T-helper 1 cell treated with Interleukin-12 subunit alpha and Interleukin-12 subunit beta and Interleukin-4 antibody, amounts not matched to agents 30 ng/mL and 1 ng/mL, for 36 hours (primary cell): ENCODE measurements around the gene EFNB2. TPM values are rescaled to one million over a fixed set of nuclear protein-coding genes. Genes with fewer than 3 reads are reported as not detected.

Experiments
- intact Hi-C: fragments of 100-400 bp; cut with micrococcal nuclease; formaldehyde crosslinking; loops from one replicate; pipeline ENCODE4 v1.15.1; 2024
- total RNA-seq: library from RNA; stranded (reverse); gene quantifications from 2 replicates; pipeline ENCODE4 v1.2.3, GENCODE V29; 2022

EFNB2 gene
- total RNA-seq, 1 donor from 2014 or later = 0.12 TPM

- intact Hi-C loops = no loop called here
Measured at GRCh38 chr13:106527826-106528225, 7.6 kb downstream of the EFNB2 start.

- intact Hi-C loops = no loop called here
Measured at GRCh38 chr13:106527445-106527801, 8.0 kb downstream of the EFNB2 start.

- intact Hi-C loops = no loop called here
Measured at GRCh38 chr13:106526738-106527444, 8.6 kb downstream of the EFNB2 start.

GRCh38 chr13:106525865-106526264 lies 9.6 kb downstream of the EFNB2 start:
- intact Hi-C loops = no loop called here

GRCh38 chr13:106524108-106524507 lies 11.4 kb downstream of the EFNB2 start:
- intact Hi-C loops = no loop called here

GRCh38 chr13:106523576-106523975 lies 11.9 kb downstream of the EFNB2 start:
- intact Hi-C loops = no loop called here

GRCh38 chr13:106522898-106523525 lies 12.4 kb downstream of the EFNB2 start:
- intact Hi-C loops = no loop called here

GRCh38 chr13:106522112-106522705 lies 13.3 kb downstream of the EFNB2 start:
- intact Hi-C loops = no loop called here

- intact Hi-C loops = no loop called here
Measured at GRCh38 chr13:106521095-106521799, 14.2 kb downstream of the EFNB2 start.

- intact Hi-C loops = no loop called here
Measured at GRCh38 chr13:106520251-106521054, 15.0 kb downstream of the EFNB2 start.

GRCh38 chr13:106518512-106518911 lies 16.9 kb downstream of the EFNB2 start:
- intact Hi-C loops = no loop called here

- intact Hi-C loops = no loop called here
Measured at GRCh38 chr13:106517109-106517847, 18.2 kb downstream of the EFNB2 start.

- intact Hi-C loops = no loop called here
Measured at GRCh38 chr13:106515635-106516254, 19.7 kb downstream of the EFNB2 start.

GRCh38 chr13:106514928-106515634 lies 20.4 kb downstream of the EFNB2 start:
- intact Hi-C loops = no loop called here

- intact Hi-C loops = no loop called here
Measured at GRCh38 chr13:106513025-106513983, 22.2 kb downstream of the EFNB2 start.

- intact Hi-C loops = no loop called here
Measured at GRCh38 chr13:106507560-106508274, 27.7 kb downstream of the EFNB2 start.

- intact Hi-C loops = no loop called here
Measured at GRCh38 chr13:106506286-106506685, 29.2 kb downstream of the EFNB2 start.

- intact Hi-C loops = no loop called here
Measured at GRCh38 chr13:106505732-106506131, 29.7 kb downstream of the EFNB2 start.
